ENCODE results near the gene KCNAB3.

Gene KCNAB3

DNA sequence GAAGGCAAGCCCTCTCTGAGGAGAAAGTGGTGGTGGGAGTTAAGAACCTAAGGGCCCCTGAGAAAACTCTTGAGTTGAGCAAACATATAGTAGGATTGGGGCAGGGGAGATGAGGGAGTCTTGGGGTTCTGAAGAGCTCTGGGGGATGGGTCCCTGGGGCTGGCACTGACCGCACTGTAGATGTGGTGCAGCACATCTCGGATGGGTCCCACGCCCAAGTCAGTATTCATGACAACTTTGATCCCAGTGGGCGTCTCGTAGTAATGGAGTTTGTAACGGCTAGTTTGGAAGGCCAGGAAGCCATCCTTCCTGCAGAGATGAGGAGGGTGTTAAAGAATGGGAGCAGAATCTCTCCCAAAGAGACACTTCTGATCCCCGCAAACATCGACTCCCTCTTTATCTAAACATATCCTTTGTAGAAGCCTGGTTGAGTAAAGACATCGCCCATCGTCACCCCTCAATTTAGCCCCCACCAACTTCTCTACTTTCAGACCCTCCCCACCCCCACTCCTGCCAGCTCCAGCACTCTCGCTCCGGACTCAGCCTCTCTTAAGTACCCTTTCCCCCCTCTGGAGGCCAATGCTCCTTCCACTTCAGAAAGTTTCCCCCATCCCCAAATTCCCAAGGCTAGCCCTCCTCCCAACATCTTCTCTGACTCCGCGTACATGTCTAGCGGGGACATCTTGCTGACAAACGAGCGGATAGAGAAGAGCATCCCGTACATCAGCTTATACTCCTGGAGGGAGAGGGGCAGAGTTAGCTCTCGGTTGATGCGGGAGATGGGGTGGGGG lies 1.4 kb upstream of the KCNAB3 start:
- DNase-seq (ENCODE audit: low read depth): no peak
- TF ChIP-seq, protein P1, sequence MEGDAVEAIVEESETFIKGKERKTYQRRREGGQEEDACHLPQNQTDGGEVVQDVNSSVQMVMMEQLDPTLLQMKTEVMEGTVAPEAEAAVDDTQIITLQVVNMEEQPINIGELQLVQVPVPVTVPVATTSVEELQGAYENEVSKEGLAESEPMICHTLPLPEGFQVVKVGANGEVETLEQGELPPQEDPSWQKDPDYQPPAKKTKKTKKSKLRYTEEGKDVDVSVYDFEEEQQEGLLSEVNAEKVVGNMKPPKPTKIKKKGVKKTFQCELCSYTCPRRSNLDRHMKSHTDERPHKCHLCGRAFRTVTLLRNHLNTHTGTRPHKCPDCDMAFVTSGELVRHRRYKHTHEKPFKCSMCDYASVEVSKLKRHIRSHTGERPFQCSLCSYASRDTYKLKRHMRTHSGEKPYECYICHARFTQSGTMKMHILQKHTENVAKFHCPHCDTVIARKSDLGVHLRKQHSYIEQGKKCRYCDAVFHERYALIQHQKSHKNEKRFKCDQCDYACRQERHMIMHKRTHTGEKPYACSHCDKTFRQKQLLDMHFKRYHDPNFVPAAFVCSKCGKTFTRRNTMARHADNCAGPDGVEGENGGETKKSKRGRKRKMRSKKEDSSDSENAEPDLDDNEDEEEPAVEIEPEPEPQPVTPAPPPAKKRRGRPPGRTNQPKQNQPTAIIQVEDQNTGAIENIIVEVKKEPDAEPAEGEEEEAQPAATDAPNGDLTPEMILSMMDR (conservative IDR thresholded peaks at IDR 0.05; ENCODE audit: low read depth, low read length): no peak
- peak overlapping the region; percentile 99 for H3K4me3 ChIP-seq (ENCODE audit: low read length)

- TF ChIP-seq, protein P1 (conservative IDR thresholded peaks at IDR 0.05; ENCODE audit: low read depth, low read length): no peak
- DNase-seq (ENCODE audit: low read depth): no peak
- H3K4me3 ChIP-seq (ENCODE audit: low read length): no peak overlapping the region
These were observed 2.1 kb downstream of the KCNAB3 start for GRCh38 chr17:7927596-7927995.

GRCh38 chr17:7922845-7923628 lies 6.6 kb downstream of the KCNAB3 start:
- peak overlapping the region; percentile 40 for H3K4me3 ChIP-seq (ENCODE audit: low read length)
- DNase-seq (ENCODE audit: low read depth): no peak
- TF ChIP-seq, protein P1 (conservative IDR thresholded peaks at IDR 0.05; ENCODE audit: low read depth, low read length): peak; percentile 23

- peak overlapping the region; percentile 40 for H3K4me3 ChIP-seq (ENCODE audit: low read length)
- DNase-seq (ENCODE audit: low read depth): no peak
- TF ChIP-seq, protein P1 (conservative IDR thresholded peaks at IDR 0.05; ENCODE audit: low read depth, low read length): no peak
These were observed 7.3 kb downstream of the KCNAB3 start for GRCh38 chr17:7922269-7922844.

- H3K4me3 ChIP-seq (ENCODE audit: low read length): no peak overlapping the region
- DNase-seq (ENCODE audit: low read depth): no peak
These were observed 12.8 kb downstream of the KCNAB3 start for GRCh38 chr17:7916808-7917207.

GRCh38 chr17:7916385-7916682 lies 13.3 kb downstream of the KCNAB3 start:
- TF ChIP-seq, protein P1 (conservative IDR thresholded peaks at IDR 0.05; ENCODE audit: low read depth, low read length): no peak
- DNase-seq (ENCODE audit: low read depth): no peak
- H3K4me3 ChIP-seq (ENCODE audit: low read length): peak overlapping the region; percentile 37

More at GRCh38 chr17:7916808-7917207, 12.8 kb downstream of the KCNAB3 start:
- TF ChIP-seq, protein P1 (conservative IDR thresholded peaks at IDR 0.05; ENCODE audit: low read depth, low read length): no peak

Measured in retinal pigment epithelial cell (primary cell).